Inferior parietal cortex (tissue), 1 donor: ENCODE measurements around the gene ZNF511.

Experiments used
- DNase-seq: peaks from one replicate; pipeline ENCODE4 v3.0.0-alpha.2; 2016; ENCODE audit errors: extremely low spot score

Gene ZNF511

DNA sequence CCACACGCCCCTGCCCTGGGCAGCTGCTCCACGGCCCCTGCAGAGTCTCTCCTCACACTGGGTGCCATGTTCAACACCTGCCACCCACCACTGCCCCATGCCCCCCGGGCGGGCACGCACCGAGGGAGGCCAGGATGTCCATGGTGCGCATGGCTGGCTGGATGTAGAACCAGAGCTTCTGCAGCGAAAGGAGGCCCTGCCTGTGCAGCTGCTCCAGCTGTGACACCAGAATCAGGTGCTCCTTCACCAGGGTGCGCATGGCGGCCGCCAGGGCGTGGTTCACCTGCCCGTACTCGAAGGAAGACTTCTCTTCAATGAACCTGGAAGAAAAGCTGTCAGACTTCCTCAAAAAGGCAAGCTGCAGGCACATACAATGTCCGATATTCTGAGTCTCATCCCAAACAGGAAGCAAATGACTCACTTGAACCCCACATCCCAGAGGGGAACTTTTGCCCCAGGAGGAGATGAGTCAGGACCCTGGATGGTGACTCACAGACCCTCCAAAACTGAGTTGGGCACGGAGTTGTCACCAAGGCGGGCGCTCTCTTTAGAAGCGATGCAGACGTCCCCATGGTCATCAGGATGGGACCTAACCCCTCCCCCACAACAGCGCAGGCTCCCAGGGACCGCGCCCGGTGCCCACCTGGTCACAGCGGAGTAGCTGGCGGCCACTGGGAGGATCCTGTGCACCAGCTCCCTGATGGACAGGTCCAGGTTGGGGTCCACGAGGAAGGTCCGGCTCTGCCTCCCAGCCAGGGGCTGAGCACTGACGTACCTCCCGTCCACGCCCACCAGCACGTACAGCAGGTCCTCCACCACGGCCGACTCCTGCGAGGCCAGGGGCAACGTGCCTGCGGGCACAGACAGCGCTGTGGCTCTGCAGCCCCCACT is 15.6 kb upstream of the ZNF511 start:
- no peak for DNase-seq

DNA sequence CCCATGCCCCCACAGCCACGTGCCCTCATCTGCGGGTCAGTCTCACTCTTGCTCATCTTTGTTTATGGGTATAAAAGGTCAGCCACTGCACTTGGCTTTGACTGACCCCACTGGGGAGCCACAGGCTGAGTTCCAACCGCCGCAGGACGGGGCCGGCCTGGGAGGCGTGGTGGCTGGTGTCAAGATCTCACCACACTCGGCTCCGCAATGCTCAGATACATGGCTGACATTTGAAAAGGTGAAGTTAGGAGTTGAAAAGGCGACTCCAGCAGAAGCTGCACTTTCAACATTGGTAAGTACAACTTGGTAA is 14.9 kb upstream of the ZNF511 start:
- no peak for DNase-seq

DNA sequence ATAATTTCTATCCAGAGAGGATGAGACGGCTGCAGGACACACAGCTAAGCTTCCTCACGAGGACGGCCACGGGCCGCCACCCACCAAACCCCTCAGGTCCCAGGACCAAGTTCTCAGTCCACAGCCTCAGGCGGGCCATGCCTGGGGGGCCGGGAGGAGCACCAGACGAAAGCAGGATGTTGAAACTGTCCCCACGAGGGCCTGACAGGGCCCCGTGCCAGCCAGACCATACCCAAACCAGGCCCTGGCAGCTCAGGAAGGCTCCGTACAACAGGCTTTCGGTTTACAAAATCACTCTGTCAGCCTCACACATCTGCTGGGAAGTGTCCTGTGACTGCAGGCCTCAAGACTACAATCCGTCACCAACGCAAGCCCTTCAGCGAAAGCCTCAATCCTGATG is 14.5 kb upstream of the ZNF511 start:
- no peak for DNase-seq

DNA sequence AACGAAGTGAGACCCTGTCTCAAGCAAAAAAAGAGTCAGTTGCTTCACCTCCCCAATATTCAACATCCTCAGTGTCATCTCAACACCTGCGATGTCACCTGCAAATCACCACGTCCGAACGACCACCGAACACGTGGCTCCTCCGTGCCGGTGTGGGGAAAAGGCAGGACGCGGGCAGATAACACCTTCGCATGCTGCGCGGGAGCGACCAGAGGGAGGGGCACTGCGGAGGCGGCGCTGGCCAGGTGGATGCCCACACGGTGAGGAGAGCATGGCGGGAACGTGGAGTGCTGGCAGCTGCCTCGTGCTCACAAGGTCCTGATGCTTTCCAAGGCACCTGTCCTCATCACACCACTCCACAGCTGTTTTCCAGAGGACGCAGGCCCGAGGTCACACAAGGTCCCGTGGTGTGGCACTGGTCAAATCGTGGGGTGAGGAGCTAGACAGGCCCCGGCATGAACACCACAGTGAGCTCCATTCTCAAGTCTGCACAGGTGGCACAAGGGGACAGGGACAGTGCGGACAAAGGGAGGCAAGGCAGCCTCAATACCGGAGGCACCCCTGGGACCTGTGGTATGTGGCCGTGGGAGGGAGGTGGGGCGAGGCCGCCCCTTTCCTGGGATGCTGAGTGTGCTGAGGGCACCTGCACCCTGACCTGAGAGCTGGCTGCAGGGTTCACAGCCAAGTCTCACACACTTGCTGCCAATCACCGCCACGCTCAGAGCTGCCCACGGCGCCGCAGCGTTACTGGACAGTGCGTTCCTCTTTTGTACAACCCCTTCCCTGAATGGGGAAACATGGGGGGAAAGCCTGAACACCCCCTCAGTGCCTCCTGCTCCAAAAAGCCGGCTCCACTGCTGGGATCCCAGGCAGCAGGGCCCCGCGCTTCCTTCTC is 13.0 kb upstream of the ZNF511 start:
- no peak for DNase-seq

DNA sequence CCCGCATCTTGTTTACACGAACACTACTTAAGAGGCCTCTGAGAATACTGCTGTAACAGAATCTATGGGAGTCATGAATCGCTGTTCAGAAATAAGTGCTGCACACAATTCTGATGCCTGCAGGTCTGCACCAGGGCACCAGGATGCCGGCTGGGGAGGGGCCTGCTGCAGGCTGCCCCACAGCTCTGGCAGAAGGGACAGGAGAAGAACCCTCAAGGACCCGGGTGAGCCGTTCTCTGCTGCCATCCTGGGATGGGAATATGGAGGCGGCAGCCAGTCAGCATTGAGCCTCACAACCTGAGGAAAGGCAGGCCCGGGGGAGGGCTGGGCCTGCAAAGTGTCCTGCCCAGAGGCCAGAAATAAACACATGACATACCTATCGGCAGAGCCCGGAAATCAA is 11.2 kb upstream of the ZNF511 start:
- no peak for DNase-seq

DNA sequence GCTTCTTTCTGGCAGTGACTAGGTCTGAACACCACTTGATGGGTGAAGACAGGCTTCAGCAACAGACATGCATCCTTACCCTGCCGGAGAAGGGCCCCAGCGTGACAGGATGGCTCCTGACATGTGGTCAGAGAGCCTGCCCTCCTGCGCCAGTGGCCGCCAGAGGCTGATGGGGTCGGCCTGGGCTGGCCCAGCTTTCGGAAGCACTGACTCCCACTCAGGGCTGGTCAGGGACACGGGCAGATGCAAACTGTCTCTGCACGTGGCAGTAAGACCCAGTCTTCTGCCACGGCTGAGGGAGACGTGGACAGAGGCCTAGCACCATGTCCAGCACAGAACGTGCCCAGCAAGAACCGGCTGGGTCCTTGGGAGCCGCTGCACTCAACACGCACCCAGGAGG is 10.2 kb upstream of the ZNF511 start:
- DNase-seq = no peak

DNA sequence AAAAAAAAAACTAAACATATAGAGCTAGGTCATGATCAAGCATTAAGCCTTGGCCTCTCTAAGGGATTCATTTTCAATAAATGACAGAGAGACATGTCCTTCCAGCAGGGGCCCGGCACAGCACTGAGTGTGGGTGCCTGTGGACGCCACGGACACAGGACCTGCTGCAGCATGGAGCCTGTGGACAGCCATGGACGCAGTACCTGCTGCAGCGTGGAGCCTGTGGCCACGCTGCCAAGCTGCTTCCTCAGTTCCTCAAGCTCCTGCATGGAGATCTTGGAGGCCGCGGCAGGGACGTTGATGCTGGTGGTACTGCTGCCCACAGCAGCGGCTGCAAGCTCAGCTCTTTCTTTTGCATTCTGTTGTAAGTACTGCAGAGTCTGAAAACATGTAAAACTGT is 9.5 kb upstream of the ZNF511 start:
- no peak for DNase-seq

DNA sequence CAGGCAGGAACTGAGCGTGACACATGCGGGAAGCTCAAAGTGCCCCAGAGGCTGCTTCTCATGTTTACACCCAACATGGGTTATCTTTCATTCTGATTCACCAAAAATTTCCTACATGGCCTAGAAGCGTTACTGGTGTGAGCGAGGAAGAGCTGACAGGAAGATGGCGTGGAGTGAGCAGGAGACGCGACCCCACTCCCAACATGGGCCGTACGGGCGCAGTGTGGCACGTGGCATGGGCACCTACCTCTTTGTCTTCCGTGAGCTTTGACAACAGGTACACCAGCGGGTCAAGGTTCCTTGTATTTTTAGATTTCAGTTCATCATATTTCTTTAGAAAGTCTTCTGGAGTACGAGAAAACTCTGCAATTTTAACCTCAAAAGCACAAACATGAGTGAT is 9.0 kb upstream of the ZNF511 start:
- DNase-seq = no peak

DNA sequence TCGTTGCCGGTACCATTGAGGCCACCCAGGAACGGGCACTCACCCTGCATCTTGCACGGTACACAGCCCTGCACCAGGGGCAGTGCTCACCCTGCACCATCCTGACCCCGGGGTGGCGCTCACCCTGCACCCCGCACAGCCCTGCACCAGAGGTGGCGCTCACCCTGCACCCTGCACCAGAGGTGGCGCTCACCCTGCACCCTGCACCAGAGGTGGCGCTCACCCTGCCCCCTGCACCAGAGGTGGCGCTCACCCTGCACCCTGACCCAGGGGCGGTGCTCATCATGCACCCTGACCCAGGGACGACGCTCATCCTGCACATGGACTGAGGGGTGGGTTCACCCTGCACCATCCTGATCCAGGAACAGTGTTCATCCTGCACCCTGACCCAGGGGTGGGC is 6.5 kb upstream of the ZNF511 start:
- no peak for DNase-seq

DNA sequence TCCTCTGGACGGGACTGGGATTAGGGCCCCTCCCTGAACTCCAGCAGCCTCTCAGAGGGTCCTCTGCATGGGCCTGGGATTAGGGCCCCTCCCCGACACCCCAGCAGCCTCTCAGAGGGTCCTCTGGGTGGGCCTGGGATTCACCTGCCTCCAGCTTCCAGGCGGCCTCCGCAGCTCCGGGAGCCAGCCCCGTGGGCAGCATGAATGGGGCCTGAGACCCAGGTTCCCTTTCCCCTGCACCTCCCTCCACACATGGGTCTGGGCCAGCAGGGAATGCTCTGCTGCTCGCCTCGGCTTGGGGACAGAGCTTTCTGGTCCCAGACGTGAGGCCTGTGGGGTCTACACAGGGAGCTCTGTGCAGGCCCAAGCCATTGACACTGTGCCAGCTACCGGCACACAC is 5.5 kb upstream of the ZNF511 start:
- no peak for DNase-seq

DNA sequence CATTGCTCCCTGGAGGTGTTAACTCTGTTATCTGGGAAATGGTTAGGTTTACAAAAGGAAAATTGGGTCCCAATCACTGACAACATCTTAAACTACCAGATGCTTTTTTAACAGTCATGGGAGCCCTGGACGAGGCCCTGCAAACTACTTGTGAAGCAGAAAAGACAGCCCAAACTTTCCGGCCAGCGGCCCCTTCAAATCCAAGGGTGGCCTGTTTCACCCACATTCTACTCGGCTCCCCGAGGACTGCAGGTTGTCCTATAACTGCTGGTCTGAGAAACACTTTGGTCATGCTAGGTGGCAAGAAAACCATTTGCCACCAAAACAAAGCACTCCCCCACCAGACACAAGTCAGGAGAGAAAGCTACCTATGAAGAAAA is 2.6 kb upstream of the ZNF511 start:
- DNase-seq = no peak

DNA sequence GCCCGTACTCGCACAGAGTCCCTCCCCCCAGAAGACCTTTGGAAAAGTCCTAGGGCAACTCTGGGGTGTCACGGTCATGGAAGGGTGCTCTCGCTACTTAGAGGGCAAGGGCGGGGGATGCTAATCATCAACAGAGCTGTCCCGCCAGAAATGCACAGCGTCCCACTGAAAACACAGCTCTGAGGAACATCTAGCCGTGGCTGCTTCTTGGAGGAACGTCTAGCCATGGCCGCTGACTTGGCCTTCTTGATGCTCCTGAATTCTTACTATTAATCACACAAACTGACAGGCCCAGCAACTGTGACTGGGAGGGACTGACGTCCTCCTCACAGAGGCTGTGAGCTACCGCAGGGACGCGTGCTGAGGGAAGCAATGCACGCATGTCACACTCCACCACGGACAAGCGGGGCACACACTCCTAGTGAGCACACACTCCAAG is 1.8 kb upstream of the ZNF511 start:
- DNase-seq = no peak

DNA sequence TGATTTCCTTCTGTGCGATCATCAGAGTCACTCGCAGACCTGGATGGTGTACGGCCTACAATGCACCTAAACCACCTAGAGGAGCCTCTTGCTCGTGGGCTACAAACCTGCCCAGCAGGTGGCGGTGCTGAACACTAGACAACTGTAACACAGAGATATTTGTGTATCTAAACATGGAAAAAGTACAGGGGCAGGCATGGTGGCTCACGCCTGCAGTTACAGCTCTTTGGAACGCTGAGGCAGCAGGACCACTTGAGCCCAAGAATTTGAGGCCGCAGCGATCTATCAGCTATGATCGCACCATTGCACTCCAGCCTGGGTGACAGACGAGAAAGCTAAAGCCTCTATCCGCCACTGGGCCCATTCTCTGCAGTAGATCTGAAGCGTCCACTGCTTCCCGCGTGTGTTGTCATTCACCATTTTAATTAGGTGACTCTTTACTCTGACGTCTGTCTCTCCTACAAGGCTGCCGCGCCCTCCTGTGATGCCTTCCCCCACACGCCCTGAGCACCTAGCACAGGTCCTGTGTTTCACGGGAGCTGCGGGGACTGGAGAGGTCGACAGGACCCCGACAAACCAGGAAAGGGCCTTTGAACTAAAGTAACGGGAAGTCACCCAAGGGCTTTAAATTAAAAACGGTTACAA is 816 bp upstream of the ZNF511 start:
- no peak for DNase-seq

DNA sequence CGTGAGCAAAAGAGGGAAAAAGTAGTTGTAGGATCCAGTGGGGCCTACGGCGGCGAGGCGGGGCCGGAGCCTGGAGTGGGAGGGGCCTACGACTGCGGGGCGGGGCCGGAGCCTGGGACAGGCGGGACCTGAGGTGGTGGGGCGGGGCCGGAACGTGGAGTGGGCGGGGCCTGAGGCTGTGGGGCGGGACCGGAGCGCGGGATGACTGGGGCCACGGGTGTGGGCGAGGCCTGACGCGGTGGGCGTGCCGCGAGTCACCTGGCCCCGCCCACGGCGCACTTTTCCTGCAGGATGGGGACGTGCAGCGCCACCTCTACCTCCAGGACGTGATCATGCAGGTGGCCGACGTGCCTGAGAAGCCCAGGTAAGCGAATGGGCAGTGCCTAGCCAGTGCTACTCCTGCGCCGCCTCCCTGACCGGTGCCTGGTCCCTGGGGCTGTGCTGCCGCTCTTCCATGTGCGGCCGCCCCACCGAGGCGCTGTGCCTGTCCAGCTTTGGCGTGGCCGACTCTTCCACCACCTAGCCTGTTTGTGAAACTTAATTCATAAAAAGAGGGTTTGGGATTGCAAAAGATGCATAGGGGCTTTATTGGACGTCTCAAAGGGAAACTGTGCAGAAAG is 496 bp downstream of the ZNF511 start:
- DNase-seq = peak; percentile 70

DNA sequence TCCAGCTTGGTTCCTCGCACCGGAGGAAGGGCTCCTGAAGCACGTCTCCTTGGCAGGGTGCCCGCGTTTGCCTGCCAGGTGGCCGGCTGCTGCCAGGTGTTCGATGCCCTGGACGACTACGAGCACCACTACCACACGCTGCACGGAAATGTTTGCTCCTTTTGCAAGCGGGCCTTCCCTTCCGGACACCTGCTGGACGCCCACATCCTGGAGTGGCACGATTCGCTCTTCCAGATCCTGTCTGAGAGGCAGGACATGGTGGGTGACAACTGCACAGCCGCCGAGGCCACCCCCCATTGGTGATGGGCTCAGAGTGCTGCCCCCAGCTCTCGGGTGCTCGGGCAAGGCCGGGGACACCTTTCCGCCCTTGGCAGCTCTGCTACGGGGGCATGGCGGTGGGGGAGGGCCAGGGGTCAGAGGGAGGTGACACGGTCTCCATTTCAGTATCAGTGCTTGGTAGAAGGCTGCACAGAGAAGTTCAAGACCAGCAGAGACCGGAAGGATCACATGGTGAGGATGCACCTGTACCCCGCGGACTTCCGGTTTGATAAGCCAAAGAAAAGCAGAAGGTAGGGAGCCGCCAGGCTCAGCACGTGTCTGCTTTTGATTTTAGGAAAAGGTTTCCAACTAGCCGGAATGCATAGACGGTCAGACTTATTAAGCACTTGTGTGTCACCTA is 1.1 kb downstream of the ZNF511 start:
- DNase-seq = no peak

DNA sequence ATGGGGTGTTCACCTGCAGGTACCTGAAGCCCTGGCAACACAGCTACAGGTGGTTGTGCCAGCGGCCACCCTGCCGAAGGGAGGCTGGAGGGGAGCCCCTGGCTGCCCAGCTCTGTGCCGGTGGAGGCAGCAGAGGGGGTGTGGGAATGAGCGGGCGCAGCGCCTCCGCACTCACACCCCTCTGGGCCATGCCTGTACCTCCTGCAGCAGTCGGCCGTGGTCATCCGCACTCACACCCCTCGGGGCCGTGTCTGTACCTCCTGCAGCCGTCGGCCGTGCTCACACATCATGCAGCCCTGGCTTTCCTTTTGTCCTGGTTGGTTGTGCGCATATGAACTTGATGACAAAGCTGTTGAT is 1.7 kb downstream of the ZNF511 start:
- no peak for DNase-seq

DNA sequence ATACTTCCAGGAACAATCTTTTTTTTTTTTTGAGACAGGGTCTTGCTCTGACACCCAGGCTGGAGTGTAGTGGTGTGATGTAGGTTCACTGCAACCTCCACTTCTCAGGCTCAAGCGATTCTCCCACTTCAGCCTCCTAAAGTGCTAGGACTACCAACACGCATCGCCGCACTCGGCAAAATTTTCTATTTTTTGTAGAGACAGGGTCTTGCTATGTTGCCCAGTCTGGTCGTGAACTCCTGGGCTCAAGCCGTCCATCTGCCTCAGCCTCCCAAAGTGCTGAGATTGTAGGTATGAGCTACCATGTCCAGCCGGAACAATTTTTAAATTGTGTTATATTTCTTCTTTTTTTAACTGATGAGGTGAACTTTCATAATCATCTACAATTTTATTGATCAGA is 2.1 kb downstream of the ZNF511 start:
- DNase-seq = no peak

DNA sequence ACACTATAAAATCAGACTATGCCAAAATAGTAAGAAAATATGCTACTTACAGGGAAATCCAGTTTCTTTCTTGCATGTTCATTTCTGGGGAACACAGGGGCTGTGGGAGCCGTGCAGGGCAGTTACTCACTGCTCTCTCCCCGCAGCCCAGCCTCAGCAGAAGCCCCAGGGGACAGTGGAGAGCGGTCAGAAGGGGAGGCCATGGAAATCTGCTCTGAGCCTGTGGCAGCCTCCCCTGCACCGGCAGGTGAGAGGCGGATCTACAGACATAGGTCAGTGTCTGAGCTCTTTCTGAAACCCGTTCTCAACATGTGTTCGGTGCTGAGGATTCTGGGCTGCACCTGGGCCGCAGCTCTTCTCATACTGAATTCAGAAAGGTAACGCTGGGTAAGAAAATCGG is 2.9 kb downstream of the ZNF511 start:
- no peak for DNase-seq

DNA sequence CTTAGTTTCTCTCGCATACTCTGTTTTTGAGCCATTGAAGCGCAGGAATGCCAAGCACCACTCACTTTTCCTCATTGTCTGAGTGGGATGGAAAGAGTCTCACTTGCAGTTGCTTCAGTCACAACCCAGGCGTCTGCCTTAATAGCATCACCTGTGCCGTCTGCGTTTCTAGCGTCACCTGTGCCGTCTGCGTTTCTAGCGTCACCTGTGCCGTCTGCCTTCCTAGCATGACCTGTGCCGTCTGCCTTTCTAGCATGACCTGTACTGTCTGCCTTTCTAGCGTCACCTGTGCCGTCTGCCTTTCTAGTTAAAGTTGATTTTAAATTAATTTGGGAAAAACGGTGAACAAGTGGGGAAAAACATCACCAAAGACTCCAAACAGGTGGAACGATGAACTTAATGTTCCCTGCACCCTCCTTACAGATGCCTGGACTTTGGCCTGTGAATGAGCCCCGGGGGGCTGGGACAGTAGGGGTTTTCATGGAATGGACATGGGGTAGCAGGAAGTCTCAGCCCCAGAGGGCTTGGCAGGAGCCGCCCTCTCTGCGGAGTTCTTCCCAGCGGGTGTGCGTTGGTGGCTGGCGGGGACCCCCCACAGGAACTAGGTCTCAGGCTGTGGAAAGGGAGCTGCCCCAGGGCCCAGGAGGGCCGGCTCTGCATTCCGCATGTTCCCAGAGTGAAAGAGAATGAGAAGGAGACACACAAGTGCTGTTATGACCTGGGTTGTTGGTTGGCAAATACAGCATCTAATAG is 3.5 kb downstream of the ZNF511 start:
- no peak for DNase-seq

DNA sequence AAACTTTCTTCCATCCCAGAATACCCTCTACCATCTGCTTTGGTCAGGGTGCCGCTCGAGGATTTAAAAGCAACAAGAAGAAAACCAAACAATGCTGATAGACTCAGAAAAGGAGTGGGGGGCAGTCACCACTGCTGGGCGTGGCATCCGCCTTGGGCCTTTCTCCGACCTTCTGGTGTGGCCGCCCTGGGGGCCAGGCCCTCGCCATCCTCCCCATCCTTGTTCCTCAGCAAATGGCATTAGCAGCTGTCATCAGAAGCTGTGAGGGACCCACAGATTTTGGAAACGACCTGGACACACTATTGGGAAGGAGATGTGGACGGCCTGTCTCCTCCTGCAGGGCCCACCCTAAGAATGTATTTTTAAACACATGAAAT is 4.0 kb downstream of the ZNF511 start:
- no peak for DNase-seq

DNA sequence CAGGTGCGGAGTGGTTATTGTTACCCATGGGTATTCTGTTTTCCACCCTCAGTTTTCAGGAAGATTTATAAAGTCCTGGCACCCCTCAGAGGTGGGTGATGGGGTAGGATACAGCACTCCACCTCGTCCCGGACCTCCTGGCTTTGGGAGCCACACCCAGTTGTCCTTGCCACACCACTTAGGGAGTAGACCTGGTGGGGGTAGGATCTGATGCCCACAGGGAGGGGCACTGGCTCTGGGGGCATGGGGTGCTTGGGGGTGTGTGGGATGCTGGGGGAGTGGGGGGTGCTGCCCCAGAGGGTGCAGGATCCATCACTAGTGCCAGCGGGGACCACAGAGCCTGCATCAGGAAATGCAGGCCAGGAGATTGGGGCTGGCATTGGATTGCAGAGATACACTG is 4.5 kb downstream of the ZNF511 start:
- DNase-seq = no peak
